Testis (tissue), 3 donors: Measurements from ENCODE around the gene SULT1A2. TPM values are rescaled to one million over a fixed set of nuclear protein-coding genes. Genes with fewer than 3 reads are reported as not detected.
A peak's percentile ranks its signal among the peaks of the same experiment; 100 is the strongest.

Experiments
- DNase-seq: peaks from one replicate; pipeline ENCODE4 v3.0.0-alpha.2; 2019
- H3K27ac ChIP-seq, 2 donors: fragments of 200-600 bp; sonication (generic); one replicate each; pipeline ENCODE4 v1.5.1; 2019
- H3K27me3 ChIP-seq: fragments of 200-600 bp; sonication (generic); one replicate; pipeline ENCODE4 v1.5.1; 2019
- H3K36me3 ChIP-seq: fragments of 200-600 bp; sonication (generic); one replicate; pipeline ENCODE4 v1.5.1; 2017; ENCODE audit warnings: low read depth; ENCODE audit errors: missing control alignments
- H3K4me1 ChIP-seq: fragments of 200-600 bp; sonication (generic); one replicate; pipeline ENCODE4 v1.5.1; 2019
- H3K4me3 ChIP-seq, 2 donors: fragments of 200-600 bp; sonication (generic); one replicate each; pipeline ENCODE4 v1.5.1; 2017 to 2019
- H3K9me3 ChIP-seq: fragments of 200-600 bp; sonication (generic); one replicate; pipeline ENCODE4 v1.5.1; 2017
- CTCF ChIP-seq, 3 experiments: fragments of 450-650 bp in 2 of 3; fragments of 200-600 bp in 1 of 3; sonication (generic) in 1 of 3; IDR thresholded peaks; one replicate each; pipeline ENCODE4 v1.5.1; 2016 to 2019; ENCODE audit warnings: antibody characterized with exemption in 3 of 3, mild to moderate bottlenecking in 2 of 3, moderate library complexity in 1 of 3
- POLR2A ChIP-seq: fragments of 450-650 bp; IDR thresholded peaks from one replicate; pipeline ENCODE4 v1.6.1; 2017; ENCODE audit warnings: antibody characterized with exemption, mild to moderate bottlenecking, moderate library complexity
- WGBS, 2 donors: methylation state at CpG; one replicate each; pipeline ENCODE4 v1.1.5; 2018; 5-methylcytosine and 5-hydroxymethylcytosine counted together
- intact Hi-C: fragments of 100-400 bp; cut with DNase I; formaldehyde crosslinking; loops from one replicate; pipeline ENCODE4 v1.15.1; 2023; ENCODE audit warnings: low total_unique reads
- polyA plus RNA-seq: library from polyadenylated mRNA; stranded (reverse); fragments of 350-450 nt; fragmentation: Illumina TruSeq; extraction: RNeasy Lipid Tissue Mini Kit (QIAGEN cat#74804); gene quantifications from one replicate; pipeline ENCODE4 v1.2.3, GENCODE V29; 2014; ENCODE audit warnings: low read depth, low replicate concordance; ENCODE audit not compliant: insufficient read depth
- total RNA-seq, 2 donors: library from RNA; depleted of rRNA; stranded (reverse); fragments of >200 nt; gene quantifications; one replicate each; pipeline ENCODE4 v1.2.3, GENCODE V29; 2016

Gene SULT1A2
- total and polyA plus RNA-seq, 3 donors from 2014 or later, result 0.96 to 2.5 (median 1.1) TPM

GRCh38 chr16:28574925-28575324, 21.9 kb downstream of the SULT1A2 start:
- H3K36me3 ChIP-seq, result no peaks in the 10 kb centered on the region
- H3K4me1 ChIP-seq, result peaks cover 36% of the 10 kb centered on the region
- no peaks in the 10 kb centered on the region for H3K27me3 ChIP-seq
- intact Hi-C loops, result no loop called here
- no peaks in the 10 kb centered on the region for H3K9me3 ChIP-seq
- no peak for DNase-seq
- TF ChIP-seq POLR2A, result no peak
- TF ChIP-seq CTCF (IDR thresholded peaks at IDR 0.05), result no peak
- H3K4me3 ChIP-seq, result no peak overlapping the region
- 79 to 86% methylated on average over 2 of the region's 2 CpGs for WGBS, 2 donors
- no peak overlapping the region for H3K27ac ChIP-seq

- Histone ChIP-seq H3K27me3 (no peaks in the 10 kb centered on the region), H3K4me3 (no peak overlapping the region), H3K27ac (peak overlapping the region; percentile 83), H3K9me3 (no peaks in the 10 kb centered on the region), H3K36me3 (no peaks in the 10 kb centered on the region), H3K4me1 (peaks cover 36% of the 10 kb centered on the region)
- peak; percentile 23 for DNase-seq
- 55 to 58% methylated on average over 17 of the region's 17 CpGs for WGBS, 2 donors
- intact Hi-C loops, result no loop called here
- no peak for TF ChIP-seq POLR2A
- TF ChIP-seq CTCF (IDR thresholded peaks at IDR 0.05), result no peak
These were observed 22.8 kb downstream of the SULT1A2 start for GRCh38 chr16:28573738-28574718.

GRCh38 chr16:28572696-28573510, 23.9 kb downstream of the SULT1A2 start:
- H3K4me1 ChIP-seq, result peaks cover 36% of the 10 kb centered on the region
- peak; percentile 94 for DNase-seq
- no peak overlapping the region for H3K4me3 ChIP-seq
- peak overlapping the region; percentile 83 for H3K27ac ChIP-seq
- H3K36me3 ChIP-seq, result no peaks in the 10 kb centered on the region
- H3K27me3 ChIP-seq, result no peaks in the 10 kb centered on the region
- H3K9me3 ChIP-seq, result no peaks in the 10 kb centered on the region
- intact Hi-C loops, result no loop called here
- WGBS, 2 donors, result 31 to 41% methylated on average over 15 of the region's 15 CpGs
- no peak for TF ChIP-seq CTCF (IDR thresholded peaks at IDR 0.05)
- TF ChIP-seq POLR2A, result no peak

- 89 to 96% methylated on average over 4 of the region's 4 CpGs for WGBS, 2 donors
- H3K36me3 ChIP-seq, result no peaks in the 10 kb centered on the region
- peaks cover 36% of the 10 kb centered on the region for H3K4me1 ChIP-seq
- no peak overlapping the region for H3K4me3 ChIP-seq
- H3K27me3 ChIP-seq, result no peaks in the 10 kb centered on the region
- TF ChIP-seq POLR2A (no peak), CTCF (IDR thresholded peaks at IDR 0.05) (no peak)
- intact Hi-C loops, result no loop called here
- no peaks in the 10 kb centered on the region for H3K9me3 ChIP-seq
- H3K27ac ChIP-seq, result no peak overlapping the region
- no peak for DNase-seq
These were observed 26.7 kb downstream of the SULT1A2 start for GRCh38 chr16:28569968-28570752.
